RKO (cell line): Measurements from ENCODE around the gene B3GALNT2.
A peak's percentile ranks its signal among the peaks of the same experiment; 100 is the strongest.

Experiments
- DNase-seq: peaks from one replicate; pipeline ENCODE4 v3.0.0-alpha.2; 2016; ENCODE audit warnings: low spot score

Gene B3GALNT2

DNA sequence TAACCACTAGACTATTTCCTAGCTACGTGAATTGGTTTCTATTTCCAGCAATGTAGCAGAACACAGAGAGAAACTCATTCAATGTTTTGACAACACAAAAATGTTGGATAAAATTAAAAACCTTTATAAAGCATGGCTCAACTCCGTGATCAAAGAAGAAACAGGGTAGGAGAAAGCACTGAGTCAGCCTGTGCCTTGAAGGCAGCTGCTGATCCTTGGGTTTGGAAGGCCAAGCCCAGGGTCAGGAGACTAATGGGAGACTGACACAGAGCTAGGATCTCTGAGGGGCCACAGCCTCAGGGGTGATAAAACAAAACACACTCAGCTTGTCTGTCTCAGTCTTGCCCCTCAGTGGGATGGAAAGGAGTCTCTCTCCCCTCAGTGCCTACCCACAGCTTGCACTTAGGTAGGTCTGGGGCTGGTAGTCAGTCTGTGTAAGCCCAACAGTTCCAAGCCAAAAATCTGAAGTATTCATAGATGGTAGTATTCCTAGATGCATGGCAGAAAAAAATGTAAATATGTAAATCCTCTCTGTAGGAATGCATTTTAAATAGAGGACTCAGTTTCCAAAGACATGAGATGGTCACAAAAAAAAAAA lies 53.3 kb downstream of the B3GALNT2 start:
- no peak for DNase-seq

DNA sequence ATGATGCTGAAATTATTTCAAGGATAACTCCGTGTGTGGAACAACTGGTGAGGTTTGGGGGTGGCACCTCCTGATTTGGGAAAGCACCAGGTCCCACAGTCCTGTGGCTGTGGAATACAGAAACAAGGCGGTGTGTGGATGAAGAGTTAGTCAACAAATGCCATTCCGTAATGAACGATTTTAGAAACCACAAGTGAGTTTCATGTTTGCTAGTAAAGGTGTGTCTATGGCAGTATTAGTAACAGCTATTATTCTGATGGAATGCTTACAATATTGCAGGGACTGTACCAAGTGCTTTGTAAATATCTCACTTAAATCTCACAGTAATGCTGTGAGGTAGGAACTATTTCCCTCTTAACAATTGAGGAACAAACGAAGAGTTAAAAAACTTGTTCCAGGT lies 53.8 kb downstream of the B3GALNT2 start:
- no peak for DNase-seq

DNA sequence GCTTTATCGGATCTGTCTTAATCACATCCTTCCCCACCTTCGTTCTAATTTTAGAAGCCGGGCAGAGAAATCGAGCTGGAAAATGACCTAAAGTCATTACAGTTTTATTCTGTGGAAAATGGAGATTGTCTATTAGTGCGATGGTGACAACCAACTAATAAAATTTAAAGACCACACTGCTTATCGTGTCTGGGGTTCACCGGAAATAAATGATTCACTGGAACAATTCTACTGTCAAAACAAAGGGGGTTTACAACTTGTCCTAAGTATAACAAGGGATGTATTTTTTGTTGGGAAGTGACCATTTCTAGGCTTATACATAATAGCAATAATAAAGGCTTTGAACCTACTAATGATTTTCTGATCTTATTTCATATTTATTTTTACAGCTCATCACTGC lies 55.6 kb downstream of the B3GALNT2 start:
- no peak for DNase-seq

DNA sequence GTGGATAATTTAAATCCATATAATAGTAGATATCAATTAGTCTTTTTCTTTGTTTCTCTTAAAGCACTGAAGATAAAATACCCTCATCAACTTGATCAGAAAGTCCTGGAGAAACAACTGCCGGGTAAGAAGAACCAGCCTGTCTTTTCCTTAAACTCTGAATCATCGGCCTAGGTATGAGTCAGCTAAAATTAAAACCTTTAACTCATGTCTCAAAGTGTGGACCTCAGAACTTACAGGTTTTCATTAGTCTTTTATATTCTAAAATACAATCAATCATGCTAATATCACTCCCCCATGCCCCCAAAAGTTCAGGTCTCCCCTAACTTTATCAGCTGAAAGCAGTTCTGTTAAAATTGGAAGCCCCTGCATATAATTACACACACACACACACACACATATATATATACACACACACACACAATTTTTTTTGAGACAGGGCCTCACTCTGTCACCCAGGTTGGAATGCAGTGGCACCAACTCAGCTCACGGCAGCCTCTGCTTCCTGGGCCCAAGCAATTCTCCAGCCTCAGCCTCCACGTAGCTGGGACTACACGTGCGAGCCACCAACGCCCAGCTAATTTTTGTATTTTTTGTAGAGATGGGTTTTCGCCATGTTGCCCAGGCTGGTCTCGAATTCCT lies 61.3 kb downstream of the B3GALNT2 start:
- DNase-seq, result peak; percentile 50

DNA sequence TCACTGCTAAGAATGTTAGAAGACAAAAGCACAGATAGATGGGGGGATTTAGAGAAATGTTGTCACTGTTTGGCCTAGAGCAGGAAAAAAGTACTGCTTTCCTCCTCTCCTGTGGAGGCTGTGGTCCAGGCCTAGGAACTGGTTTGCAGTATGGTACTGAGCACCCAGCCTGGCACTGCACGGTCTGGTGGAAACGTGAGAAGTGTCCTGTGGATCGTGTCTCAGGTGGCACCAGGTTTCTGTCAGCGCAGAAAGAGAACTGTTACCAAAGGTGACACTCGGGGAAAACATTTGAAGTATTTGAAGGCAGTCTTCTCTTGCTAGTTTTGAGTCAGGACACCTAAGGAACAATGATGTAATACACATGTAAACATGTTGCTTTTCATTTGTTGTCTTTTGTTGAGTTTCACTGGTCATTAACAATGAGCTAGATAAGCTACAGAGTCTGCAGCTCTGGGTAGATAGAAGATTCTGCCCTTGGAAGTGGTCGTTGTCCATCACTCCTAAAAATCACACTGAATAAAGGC lies 63.0 kb downstream of the B3GALNT2 start:
- DNase-seq, result no peak

DNA sequence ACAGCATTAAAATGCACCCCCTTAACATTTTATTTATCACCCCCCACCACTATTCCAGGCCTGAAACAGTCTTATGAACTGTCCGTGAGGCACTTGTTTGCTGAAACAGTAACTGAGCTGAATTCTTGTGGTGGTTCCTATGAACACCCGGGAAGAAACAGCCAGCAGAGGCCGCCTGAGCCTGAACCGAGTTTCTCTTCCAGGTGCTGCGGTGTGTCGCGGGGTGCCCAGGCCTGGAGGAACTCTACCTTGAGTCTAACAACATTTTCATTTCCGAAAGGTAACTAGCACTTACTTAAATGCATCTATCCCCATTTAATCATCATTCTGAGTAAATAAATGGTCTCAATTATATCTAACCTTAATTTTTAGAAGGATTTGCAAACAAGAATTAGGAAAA lies 70.3 kb downstream of the B3GALNT2 start:
- no peak for DNase-seq

DNA sequence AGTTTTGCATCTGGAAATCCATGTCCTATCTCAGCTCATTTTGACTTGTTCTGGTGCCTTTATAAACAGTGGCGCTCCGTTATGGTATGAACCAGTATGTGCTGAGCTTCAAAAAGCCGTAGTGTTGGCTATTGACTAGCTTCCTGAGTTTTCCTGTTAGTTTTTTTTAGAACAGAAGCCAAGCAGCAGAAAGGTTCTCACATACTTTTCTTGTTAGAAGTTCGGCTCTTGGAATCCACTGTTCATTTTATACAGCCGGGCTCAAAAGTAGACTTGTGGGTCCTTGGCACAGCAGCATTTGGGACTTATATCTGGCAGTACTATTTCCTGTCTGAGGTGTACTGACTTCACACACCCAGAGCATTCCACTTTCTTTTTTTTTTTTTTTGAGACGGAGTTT lies 73.3 kb downstream of the B3GALNT2 start:
- no peak for DNase-seq

DNA sequence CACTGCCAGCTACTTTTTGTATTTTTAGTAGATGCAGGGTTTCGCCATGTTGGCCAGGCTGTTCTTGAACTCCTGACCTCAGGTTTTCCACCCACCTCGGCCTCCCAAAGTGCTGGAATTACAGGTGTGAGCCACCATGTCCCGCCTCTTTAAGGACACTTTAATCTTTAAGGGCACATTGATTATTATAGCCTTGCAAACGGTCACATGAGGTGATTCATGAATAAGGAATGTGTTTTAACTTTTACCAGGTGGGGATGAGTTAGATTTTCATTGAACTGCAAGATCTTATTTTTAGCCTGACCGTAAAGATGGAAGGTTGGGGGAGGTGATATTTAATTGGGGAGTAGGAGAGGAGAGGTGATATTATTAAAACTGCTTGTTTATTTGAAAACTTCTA lies 75.1 kb downstream of the B3GALNT2 start:
- no peak for DNase-seq

DNA sequence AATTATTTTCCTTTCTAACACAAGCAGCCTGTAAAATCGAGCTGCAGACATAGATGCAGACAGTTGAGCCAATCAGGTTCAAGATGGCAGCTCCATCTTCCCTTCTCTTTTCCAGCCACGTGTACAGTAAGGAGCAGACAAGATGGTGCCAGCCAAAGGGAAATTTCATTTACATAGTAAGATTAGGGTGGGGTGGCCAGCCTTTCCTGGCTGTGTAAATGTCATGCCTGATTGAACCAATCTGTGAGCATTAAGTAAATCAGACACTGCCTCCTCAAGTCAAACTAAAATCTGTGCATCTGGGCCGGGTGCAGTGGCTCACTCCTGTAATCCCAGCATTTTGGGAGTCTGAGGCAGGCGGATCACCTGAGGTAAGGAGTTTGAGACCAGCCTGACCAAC lies 76.8 kb downstream of the B3GALNT2 start:
- DNase-seq, result no peak

DNA sequence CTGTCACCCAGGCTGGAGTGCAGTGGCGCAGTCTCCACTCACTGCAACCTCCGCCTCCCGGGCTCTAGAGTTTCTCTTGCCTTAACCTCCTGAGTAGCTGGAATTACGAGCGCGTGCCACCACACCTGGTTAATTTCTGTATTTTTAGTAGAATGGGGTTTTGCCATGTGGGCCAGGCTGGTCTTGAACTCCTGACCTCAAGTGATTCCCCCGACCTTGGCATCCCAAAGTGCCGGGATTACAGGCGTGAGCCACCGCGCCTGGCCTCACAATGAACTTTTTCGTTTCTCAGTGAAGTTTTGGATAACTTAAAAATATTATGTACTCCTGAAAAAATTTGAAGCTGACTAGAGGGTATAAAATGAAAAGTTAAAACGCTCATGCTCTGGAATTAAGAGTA lies 77.6 kb downstream of the B3GALNT2 start:
- no peak for DNase-seq

DNA sequence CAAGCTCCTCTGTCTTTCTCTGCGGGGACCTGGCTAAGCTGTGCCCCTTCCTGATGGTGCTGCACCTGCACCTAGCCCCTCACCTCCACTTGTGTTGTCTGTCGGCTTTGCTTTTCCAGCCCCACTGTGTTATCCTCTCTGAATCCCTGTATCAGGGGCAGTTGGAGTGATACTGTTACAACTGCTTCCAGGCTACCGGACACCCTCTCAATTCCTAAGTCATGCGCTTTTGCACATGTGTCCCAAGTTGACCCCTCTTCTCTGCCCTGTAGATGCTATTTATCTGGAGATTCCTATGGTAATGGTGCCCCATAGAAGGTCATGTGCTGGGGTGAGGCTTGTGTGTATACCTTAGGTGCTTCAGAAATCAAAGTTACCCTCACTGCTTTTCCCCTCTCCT lies 78.1 kb downstream of the B3GALNT2 start:
- no peak for DNase-seq

DNA sequence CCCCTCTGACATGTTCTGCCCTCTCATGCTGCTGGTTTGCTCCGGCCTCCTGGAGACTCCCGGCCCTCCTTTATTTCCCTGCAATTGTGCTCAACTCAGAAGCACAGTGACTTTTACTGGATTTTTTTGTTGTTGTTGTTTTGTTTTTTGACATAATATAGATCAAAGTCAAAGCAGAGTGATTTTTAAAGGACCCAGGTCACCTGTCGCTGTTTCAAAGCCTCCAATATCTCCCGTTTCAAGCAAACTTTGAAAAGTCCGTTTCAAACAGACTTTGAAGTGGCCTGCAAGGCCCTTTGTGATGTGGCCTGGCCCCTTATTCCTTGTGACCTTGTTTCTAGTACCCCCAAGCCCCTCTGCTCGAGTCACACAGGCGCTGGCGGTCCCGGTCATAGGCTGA lies 78.9 kb downstream of the B3GALNT2 start:
- no peak for DNase-seq

DNA sequence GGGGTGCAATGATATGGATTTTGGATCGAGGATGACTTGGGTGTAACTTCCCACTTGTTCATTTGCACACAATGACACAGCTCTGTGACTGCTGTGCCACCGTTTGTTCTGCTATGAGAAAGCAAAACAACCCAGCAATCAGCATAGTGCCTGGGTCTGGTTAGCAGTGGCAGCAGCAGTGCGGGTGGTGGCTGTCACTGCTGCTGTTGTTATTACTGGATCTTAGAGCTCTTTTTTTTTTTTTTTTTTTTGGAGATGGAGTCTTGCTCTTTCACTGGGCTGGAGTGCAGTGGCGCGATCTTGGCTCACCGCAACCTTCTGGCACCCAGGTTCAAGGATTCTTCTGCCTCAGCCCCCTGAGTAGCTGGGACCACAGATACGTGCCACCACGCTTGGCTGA lies 80.2 kb downstream of the B3GALNT2 start:
- no peak for DNase-seq

DNA sequence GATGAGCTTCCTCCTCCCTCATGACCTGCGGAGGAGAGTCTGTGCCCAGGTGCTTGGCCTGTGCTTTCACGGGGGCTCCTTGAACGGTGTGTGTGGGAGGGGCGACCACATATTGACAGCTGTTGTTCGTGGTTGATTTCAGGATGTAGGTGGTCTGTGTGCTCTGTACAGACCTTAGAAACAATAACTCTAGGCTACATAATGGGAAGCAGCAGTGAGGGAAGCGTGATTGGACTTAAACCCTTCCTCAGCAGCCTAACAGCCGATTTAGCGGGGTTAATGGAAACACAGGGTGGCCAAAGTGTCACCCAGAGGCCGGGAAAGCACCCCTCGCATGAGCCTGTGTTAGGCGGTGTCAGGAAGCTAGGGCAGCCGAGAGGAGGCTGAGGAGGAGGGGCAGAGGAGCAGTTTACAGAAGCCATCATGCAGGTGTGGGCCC lies 81.0 kb downstream of the B3GALNT2 start:
- DNase-seq, result no peak

DNA sequence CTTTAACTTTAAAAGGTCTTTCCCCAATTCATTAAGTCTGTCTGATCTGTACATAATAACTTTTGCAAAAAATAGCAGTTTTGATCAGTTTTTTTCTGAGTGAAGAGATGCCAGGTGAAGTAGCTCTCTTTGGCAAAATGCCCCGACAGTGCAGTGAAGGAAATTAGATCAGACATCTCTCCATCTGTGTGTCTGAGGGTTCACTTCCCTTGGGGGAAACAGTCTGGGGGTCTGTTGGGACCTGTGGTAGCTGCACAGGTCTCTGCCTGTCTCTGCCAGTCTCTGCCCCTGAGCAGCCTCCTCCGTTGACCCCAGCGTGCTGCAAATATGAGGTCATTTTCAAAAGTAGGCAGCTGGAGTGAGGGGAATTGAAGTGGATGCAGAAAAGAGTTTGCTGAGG lies 82.5 kb downstream of the B3GALNT2 start:
- DNase-seq, result no peak

DNA sequence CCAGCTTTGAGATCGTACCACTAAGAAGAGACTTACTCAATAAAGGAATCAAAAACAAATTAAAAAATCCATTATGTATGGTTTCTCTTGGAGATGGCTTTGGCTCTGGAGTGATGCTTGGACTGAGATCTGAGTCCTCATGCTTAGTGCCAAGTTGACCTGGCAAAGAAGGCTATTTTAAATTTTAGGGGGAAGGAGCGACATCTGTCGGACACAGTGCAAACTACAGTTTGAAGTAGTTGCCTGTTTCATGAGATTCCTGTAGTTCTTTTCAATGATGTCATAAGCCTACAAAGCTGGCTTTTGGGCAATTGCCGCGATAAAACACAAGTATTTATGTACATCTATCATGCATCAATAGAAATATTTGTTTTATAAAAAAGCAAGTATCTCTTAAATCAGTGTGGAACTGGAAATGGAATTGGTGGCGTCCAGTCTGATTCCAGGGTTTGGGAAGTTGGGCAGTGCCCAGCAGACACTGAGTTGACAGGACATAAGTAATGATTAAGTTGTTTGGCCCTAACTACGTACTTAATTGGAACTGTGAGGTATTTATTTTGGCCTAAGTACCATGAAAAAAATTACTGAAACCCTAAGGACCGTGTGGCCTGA lies 87.1 kb downstream of the B3GALNT2 start:
- peak; percentile 80 for DNase-seq

DNA sequence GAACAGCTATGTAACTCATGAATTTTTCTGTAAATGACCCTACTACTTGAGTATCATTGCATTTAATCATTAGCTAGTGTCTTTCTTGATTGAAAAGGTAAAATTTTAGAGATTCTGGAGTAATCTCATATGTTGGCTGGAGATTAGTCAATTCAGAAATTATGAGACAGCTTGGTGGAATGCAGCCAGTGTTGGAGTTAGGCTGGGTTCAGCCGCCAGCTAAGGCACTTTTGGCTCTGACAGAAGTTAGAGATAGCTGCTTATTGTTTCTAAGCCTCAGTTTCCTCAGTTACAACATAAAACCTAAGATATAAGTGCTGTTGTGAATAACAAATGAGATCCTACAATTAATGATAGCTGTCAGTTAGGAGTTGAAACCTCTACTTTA lies 87.6 kb downstream of the B3GALNT2 start:
- DNase-seq, result peak; percentile 26

DNA sequence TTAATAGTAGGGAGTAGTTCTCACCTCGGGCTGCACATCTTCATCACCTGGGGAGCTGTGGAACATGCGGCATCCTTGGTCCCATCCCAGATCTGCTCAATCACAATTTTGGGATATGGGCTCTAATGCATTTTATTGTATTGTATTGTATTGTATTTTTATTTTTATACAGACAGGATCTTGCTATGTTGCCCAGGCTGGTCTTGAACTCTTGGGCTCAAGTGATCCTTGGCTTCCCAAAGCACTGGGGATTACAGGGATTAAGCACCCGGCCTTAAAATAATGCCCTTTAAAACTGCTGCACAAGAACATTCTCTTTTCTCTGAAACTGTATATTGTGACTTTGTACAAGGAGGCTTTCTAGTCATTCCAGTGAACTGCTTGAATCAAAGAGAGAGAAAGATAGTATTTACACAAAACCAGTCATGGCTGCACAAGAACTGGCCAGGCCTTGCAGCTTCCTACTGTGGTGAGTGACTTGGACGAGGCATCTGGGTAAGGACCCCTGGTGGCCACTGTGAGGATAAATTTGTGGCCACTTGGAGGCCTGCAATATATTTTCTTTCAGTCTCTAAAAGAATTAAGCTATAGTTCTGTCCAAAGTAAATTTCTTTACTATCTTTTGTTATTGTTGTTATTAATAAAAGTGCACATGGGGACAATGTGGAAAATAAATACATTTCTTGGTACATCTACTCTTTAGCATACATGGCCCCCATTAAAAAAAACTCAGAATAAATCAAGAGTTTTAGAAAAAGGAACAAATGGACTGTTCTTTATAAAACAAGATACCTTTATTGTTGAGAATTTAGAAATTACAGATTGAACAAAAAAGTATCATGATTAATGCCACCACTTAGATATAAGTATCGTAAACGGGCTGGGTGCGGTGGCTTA lies 89.0 kb downstream of the B3GALNT2 start:
- peak; percentile 88 for DNase-seq

DNA sequence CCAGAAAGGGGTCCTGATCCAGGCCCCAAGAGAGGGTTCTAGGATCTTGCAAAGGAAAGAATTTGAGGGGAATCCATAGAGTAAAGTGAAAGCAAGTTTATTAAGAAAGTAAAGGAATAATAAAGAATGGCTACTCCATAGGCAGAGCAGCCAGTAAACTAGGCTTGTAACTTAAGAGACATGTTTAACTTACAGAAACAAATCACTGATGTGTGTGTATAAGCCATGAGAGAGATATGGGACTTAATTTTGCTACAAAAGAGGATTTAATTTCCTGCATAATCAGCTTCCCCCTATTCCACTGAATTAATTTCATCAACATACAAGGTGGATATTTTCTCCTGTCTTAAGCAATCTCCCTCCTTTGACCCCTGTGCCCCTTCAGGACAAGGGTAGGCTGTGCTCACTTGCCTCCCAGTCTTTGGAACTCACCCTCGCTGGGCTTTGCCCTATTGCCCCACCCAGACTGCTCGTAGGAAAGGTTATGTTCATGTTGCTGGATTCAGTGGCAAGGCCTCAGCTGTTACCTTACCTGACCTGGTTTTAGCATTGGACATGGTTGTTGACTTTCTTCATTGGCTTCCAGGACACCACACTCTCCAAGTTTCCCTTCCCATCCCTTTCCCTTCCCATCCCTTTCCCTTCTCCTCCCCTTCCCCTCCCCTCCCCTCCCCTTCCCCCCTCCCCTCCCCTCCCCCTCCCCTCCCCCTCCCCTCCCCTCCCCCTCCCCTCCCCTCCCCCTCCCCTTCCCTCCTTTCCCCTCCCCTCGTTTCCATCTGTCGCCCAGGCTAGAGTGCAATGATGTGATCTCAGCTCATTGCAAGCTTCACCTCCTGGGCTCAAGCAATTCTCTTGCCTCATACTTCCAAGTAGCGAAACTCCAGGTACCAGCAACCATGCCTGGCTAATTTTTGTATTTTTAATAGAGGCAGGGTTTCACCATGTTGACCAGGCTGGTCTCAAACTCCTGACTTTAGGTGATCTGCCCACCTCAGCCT lies 92.5 kb downstream of the B3GALNT2 start:
- DNase-seq, result no peak

DNA sequence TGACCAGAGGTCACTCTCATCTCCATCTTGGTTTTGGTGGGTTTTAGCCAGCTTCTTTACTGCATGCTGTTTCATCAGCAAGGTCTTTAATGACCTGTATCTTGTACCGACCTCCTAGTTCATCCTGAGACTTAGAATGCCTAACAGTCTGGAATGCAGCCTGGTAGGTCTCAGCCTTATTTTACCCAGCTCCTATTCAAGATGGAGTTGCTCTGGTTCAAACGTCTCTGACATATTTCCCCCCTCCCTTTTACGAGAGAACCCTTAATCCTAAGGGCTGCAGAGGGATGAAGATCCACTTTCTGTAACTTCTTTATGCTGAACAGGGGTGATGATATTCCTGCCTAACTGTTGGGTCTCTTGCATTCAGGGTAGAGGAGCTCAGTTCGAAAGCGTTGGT lies 93.8 kb downstream of the B3GALNT2 start:
- DNase-seq, result no peak
